Measurements from ENCODE around the gene PMPCB.

The PMPCB gene

DNA sequence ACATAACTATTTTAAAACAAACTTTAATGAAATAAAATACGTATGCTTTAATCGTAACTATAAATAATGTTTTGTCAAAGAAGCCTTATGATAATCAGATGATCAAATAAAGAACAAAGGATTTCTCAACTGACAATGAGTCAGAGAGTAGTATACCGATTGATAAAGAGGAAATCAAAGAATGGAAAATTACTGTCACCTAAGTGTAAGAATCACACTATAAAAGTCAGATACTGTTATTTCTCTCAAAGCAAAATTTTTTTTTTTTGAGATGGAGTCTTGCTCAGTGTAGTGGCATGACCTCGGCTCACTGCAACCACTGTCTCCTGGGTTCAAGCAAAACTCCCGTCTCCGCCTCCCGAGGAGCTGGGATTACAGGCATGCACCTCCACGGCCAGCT, 28.5 kb downstream of the PMPCB start:
- no peak for DNase-seq (ENCODE audit: low read depth, low spot score)

DNA sequence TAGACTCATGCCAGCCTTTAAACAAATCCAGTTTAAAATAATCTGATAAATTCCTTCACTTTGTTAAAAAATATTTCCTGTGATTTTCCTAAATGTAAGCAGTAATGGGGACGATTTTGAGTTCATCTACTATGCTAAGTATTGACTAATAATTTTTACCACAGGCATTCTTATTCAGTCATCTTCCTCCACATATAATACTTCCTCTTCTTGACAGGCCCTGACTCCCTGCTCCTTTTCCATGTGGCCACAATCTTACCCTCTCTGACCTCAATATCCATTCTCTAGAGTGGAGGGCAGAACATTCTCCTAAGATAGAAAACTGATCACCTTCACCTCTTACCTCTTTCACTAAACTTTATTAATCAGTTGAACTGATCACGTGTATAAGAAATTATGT, 39.5 kb downstream of the PMPCB start:
- DNase-seq (ENCODE audit: low read depth, low spot score): no peak

DNA sequence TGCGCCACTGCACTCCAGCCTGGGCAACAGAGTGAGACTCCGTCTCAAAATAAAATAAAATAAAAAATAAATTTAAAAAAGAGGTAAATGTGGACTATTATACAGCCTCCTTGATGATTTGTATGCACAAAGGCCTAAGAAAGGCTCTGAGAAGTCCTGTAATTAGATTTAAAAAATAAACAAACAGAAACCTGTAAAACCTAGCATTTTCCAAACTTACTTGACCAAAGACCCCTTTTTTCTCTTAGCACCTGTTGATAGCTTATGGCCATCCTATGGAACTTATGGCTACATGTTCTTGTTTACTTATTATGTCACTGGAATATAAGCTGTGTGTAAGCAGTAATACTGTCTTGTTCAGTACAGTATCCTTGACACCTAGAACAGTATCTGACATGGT, 41.6 kb downstream of the PMPCB start:
- DNase-seq (ENCODE audit: low read depth, low spot score): no peak

DNA sequence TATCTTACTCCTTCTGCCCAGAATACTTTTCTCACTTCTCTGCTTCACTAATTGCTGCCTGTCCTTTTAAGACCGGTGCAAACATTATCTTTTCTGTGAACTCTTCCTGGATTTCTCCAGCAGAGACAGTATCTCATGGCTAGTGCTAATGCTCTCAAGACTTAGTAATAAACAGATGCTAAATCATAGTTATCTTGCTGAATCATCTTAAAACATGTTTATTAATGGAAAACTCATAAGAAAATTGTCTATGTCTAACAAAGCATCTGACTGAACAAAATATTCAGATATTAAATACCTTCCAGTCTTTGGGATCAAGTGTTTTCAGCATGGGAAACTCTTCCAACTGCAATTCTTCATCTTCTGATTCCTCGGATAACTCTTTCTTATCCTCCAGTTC, 44.2 kb downstream of the PMPCB start:
- no peak for DNase-seq (ENCODE audit: low read depth, low spot score)

DNA sequence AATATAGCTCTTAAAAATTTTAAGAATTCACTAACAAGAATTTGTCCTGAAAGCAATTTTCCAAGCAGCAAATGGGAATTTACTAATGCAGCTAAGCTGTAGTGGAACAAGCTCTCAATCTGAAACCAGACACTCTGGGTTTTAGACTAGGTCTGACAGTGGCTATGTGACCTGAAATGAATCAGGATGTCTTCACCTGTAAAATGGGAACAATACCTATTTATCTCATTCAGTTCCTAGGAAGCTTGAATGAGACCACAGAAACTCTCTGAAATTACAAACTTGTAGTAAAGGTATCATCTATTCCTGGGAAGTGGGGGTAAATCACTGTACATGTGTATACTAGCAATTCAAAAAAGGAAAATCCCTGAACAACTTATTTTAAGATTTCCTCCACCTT, 46.1 kb downstream of the PMPCB start:
- DNase-seq (ENCODE audit: low read depth, low spot score): no peak

DNA sequence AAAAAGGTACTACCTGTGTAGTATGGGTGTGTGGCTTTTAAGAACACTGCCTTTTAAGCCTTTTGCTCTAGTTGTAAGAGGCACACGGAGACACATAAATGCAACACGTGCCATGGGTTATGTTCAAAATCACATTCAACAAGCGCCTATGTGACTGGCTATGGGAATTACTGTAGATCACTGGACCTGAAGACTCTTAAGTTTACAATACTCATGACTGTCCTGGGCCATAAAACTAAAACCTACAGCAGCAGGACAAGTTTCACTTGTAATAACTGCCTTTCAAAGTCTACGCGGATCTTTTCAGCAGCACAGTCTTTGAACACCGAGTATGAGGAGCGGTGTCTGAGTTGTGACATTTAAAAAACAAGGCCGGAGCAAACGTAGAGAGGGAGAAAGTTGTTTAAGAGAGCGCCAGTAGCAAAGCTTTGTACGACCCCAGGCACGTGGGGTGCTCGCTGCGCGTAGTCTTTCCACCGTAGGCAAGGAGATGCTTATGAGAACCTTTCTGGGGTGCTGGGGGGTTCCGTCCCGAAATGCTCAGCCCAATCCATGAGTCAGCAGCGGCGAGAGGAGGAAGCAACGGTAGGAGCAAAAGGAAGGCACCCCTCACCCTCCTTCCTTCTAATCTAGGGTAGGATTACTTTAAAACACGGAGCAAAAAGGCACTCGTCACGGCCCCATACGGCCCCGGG, 46.7 kb downstream of the PMPCB start:
- DNase-seq (ENCODE audit: low read depth, low spot score): no peak

DNA sequence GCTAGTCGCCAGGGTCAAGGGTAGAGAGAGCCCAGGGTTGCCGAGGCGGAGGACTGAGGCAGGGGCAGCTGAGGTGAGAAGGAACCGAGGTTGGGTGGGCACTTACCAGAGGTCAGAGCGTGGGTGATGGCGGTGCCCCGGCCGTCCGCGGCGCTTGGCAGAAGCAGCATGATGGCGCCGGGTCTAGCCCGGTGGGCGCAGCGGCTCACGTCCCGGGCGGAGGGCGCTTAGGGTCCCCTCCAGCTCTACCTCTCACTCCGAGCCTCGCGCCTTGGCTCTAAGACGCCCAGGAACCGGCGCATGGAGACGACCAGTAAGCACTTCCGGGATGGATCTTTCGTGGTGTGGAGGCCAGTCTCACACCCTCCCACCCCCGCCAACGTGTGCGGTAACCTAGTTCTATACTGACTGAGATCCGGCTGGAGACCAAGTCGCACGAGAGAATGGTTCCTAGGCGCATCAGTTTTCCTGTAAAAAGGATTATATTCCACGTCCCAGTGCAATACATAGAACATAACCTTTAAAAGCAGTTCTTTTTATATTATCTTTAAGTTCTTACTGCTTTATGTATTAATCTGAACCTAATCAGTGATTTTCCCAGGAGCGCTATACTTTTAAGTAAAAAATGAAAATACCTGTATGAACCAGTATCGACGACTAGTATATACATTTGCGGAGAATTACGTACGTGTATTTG, 47.4 kb downstream of the PMPCB start, which contains the start of gene DNAJC2:
Gene DNAJC2 (minus strand): TSS at position 315 of the 697 bp plus-strand sequence. CDS start 145 bp downstream, at position 170.
- DNase-seq (ENCODE audit: low read depth, low spot score): peak; percentile 77

DNA sequence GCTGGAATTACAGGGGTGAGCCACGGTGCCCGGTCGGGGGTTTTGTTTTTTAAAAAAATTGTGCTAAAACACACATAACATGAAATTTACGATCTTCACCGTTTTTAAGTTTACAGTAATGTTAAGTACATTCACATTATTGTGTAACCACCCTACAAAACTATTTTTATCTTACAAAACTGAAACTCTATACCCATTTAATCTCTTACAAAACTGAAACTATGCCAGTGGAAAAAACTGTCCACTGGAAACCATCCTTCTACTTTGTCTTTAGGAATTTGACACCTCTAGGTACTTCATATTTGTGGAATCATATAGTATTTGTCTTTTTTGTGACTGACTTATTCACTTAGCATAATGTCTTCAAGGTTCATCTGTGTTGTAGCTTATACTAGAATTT, 49.2 kb downstream of the PMPCB start:
- DNase-seq (ENCODE audit: low read depth, low spot score): no peak

DNA sequence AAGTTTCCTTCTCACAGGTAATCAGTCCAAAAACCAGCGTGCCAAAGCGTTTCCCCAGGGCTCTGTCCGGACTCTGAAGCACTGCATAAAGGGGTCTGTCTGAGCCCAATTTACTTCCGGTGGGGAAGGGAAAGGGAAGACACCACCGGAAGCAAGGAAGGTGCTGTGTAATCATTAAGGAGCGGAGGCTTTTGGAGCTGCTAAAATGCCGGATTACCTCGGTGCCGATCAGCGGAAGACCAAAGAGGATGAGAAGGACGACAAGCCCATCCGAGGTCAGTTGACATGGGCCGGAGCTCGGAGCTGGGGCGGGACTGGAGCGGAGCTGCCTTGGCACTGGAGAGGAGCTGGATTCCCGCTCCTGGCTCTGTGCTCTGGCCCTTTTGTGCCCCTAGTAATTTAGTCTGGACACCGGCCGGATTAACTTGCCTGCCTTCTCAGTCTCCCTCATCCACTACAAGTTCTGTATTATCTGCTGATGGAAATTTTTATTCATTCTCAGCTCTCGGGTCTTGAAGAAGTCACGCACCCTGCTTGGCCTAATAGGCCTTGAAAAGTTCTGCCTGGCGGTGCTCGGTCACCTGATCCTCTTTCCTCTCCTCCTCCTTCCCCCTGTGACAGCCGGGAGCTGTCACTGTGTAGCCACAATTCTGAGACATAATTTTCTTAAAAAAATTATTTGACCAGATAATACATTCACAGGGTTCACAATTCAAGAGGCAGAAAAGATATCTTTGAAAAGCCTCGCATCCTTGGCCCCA, 50.5 kb downstream of the PMPCB start, which contains the start of gene PSMC2:
Gene PSMC2 (plus strand): TSS at position 137 of the 761 bp plus-strand sequence. CDS start 69 bp downstream, at position 206.
- DNase-seq (ENCODE audit: low read depth, low spot score): peak; percentile 83

DNA sequence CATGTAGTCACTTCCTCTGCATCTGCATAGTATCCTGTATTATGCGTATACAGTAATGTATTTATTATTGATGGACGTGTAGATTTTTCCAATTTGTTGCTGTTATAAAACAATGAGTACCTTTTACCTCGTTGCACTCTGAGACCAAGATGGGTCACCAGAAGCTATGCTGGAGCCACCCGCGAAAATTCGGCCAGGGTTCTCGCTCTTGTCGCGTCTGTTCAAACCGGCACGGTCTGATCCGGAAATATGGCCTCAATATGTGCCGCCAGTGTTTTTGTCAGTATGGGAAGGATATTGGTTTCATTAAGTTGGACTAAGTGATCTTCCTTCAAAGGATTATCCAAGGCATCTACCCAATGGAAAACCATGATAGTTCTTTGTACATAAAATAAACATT, 51.2 kb downstream of the PMPCB start:
- no peak for DNase-seq (ENCODE audit: low read depth, low spot score)

DNA sequence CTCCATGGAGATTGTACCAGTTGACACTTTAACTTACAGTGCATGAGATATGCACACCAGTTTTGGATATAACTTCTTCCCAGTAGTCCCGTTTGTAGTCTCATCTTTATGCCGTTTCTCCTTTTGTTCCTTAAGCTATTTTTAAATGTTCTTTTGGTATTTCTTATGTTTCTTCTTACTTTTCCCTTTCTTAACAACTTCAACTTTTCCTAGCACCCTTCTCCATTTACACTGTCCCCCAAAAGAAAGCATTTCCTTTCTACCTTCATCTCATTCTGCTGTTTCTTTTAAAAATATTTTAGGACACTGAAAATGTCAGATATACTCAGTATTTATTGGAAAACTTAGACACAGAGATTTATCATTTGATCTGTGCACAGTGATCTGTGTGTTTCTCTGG, 51.7 kb downstream of the PMPCB start:
- DNase-seq (ENCODE audit: low read depth, low spot score): no peak

DNA sequence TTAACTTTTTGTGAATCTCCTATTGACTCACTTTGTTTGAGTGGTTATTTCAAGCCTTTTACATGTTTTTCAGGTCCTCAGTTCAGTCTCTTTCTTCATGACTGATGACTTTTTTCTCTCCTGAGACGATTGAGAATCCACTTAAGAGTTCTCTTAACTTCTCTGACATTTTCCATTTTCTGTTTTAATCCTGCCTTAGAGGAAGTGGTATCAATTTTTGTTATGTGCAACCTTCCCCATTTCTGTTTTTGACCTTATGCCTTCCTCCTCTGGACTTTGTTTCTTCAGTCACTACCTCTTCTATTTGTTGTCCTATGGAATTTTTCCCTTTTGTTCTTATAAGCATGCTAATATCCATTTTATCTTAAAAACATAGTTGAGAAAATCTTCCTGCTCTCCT, 52.6 kb downstream of the PMPCB start:
- DNase-seq (ENCODE audit: low read depth, low spot score): no peak

Measured in iPS DF 19.7 (cell line).